Activated T-cell treated with anti-CD3 and anti-CD28 coated beads for 4 hours (primary cell): Measurements from ENCODE around the gene MS4A4A.
"Not testable (repeated sequence)": the region's sequence is repeated elsewhere in the genome, so short reads cannot be mapped to it uniquely, and the experiment has no call there.

Experiments used
- DNase-seq: peaks from one replicate; pipeline ENCODE4 v3.0.0-alpha.2; 2020

The MS4A4A gene

DNA sequence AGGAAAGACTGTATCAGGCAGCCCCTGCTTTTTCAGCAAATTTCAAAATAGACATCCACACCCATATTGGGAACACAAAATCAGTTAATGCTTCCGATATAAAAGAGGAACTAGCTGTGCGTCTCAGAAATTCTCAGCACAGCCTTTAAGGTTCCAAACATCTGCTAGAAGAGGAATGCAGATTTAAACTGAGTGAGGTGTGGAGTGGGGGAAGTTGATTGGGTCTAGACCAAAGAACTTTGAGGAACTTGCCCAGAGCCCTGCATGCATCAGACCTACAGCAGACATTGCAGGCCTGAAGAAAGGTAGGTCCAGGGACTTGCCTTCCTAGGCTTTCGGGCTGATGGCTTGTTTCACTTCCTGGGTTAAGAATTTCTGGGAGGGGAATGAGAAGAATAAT is at the start of gene MS4A4A:
TSS of gene MS4A4A (plus strand) at position 255 of the 400 bp plus-strand sequence. CDS start at position 265, 10 bp downstream.
- DNase-seq, result no peak

DNA sequence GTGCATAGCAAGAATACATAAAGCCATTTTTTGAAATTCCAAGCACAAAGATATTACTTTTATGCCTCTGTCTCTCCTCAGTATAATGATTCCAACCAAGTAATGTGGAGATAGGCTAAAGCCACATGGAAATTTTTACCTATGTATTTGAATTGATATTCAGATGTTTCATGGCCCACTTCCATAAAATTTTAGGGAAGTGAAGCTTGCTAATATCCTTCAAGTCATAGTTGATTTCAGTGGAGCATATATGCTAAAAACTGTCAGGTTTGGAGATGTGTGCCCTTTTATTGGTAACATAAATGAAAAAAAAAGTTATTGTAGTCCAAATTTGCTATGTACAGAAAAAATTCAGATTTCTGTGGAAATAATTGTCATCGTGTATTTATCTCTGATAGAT is 49.8 kb upstream of the MS4A4A start:
- no peak for DNase-seq

DNA sequence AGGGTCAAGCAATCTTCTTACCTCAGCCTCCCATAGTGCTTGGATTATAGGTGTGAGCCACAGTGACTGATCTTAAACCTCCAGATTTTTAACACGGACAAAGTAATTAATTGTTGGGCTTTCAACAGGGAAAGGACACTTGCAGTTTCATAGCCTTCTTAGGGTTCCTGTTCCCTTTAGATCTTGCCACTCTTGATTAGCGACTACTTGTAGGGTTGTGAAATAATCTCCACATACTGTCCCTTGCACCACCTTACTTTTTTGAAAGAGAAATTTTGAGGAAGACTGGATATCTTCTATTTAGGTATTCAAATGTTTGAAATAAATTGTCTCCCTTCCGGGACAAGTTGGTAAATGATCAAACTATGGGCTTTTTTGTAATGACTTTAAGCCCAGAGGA is 45.1 kb upstream of the MS4A4A start:
- DNase-seq, result no peak

DNA sequence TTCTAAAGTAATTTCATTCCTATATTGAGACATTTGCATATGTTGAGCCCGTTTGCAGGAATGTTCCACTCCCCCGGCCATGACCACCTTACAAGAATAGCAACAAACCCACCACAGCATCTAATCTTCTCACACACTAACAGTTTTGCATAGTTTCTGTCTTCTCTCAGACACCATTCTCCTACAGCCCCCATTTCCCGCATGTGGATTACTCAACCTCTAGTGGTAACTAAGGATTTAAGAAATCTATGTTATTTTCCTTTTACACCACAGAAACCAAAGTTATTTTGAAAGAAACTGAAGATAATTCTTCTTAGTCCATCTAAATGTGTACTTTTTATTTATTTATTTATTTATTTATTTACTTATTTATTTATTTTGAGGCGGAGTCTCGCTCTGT is 39.8 kb upstream of the MS4A4A start:
- no peak for DNase-seq

DNA sequence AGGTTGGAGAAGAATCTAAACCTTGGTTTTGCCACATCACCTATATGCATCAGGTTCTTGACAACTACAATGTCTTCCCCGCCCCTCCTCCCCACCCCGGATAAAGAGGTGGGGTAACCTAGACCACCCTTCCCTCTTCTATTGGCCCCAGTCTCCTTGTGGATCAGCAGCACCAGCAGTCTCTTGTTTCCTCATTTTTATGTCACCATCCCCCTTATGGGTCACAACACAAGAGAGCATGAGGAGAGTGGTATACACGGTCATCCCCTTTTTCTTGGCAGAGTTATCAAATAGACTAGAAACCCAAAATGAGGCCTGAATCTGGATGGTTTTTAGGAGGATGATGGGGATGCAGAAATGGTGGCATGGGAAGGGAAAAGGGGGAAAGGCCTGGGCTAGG is 38.7 kb upstream of the MS4A4A start:
- DNase-seq, result no peak

DNA sequence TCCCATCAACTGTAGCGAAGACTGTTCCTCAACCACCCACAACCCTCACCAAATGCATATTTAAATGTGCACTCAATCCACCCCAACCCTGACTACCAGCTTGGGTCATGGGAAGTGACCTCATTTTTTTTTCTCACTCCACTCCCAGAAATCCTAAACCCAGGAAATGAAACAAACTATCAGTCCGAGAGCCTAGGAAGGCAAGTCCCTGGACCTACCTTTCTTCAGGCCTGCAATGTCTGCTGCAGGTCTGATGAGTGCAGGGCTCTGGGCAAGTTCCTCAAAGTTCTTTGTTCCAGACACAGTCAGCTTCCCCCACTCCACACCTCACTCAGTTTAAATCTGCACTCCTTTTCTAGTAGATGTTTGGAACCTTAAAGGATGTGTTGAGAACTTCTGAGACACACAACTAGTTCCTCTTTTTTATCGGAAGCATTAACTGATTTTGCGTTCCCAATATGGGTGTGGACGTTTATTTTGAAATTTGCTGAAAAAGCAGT is 37.7 kb upstream of the MS4A4A start, which contains the start of gene MS4A4E:
TSS of gene MS4A4E (minus strand) at position 398 of the 500 bp plus-strand sequence. CDS start 13,082 bp downstream, outside the sequence.
- DNase-seq, result no peak

DNA sequence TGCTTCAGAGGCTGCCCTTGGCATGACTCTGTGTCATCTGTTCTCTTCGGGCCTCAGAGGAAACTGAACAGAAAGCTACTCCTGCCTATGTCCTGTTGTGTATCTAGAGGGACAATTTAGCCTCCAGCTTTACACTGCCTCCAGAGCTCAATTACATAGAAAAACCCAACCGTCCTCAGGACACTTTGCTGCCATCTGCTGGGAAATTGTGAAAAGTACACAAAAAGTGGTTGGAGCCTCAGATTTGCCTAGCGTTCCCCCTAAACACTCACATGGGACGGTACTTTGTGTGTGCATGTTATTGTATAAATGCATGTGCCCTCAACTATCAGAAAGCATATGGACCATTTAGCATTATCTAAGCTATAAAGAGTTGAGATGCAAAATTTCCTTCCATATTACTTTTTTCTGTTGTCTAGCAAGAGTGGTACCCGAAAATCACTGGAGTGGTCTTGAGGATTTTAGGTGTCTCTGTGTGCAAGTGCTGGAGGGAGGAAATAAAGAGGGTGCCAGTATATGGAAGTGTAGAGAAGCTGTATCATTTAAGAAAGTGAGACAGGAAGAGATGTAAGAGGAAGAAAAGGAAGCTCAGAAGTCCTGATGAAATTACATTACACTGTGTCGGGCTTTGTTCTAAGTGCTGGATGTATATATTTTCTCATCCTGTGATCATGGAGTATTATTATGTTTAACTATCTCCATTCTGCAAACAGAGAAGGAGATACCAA is 28.8 kb upstream of the MS4A4A start:
- no peak for DNase-seq

DNA sequence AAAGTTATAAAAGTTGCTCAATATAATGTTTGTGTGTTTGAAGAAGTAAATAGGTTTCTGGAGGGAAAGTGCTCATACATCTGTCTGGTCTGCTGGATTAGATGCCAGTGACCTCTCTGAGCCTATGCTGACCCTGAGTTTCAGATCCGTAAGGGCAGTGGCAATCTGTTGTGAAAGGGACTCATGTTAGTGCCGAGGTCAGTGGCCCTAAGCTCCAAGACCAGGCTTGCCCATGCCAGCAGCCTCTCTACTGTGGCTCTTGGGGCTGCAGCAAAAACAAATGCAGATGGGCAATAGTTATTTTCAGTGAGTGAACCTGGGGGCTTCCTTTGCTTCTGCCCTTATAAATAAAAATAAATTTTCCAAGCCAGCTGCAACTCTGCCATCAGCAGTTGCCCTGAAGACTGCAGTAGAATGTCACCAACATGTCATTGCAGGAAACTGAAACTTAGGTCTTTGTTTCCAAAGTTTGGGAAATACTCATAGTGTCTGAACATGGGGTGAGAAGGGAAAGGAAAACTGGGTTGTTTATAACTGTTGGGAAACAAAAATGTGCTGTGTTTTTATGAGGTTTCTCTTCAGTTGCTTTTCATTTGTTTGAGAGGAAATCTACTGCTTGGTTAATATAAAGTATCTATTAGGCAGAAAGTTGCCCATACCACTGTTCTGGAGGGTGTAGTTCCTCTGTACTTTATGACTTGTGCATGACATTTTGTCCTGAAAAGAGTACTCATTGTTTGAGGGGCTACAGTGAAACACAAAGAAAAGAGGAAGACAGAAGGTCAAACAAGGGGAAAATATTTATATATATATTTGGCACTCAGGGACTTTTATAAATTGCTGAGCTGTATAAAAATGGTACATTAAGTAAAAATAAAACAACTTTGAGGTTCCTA is 28.0 kb upstream of the MS4A4A start:
- DNase-seq, result no peak

DNA sequence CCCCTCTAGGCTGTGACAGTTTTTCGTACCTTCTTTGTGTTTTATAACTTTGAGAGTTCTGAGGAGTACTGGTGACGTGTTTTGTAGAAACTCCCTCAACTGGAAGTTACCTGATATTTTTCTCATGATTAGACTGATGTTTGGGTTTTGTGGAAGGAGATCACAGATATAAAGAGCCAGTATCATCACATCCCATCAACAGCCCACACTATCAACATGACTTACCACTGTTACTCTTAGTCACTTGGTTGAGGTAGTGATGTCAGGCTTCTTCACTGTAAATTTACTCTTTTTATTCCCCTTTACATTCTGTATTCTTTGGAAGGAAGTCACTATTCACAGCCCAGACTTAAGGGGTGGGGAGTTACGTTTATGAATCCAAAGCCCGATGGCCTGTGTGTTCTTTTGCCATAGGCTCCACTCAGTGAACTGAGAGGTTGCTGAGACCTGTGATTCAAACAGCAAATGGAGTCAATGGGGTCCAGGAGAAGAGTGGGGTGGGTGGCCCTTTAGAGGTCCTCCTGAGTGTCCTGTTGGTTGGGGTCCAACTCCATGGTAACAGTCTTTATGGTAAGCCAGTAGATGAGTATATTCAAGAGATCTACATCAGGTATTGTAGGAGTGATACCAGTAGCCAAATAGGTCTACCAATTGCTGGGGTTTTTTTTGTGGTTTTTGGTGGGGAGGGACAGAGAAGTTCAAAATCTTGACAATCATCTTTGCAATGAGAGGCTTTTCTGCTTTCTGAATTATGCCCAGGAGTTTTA is 22.3 kb upstream of the MS4A4A start:
- DNase-seq, result no peak

DNA sequence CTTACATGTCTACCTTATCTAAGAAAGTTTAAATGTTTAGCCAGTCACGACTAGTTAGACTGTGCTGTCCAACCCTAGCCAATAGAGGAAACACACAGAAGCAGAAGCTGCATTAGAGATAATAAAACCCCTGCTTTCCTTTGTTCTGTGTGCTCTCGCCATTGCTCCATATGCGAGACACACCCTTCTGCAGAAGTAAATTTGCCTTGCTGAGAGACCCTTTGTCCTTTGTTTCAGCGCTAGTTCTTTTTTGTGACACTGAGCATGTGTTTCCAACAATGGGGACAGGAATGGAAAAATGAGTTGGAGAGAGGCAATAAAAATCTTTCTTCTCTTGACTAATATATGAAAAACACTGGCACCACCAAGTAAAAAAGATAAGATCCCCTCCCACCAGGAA is 19.5 kb upstream of the MS4A4A start:
- no peak for DNase-seq

DNA sequence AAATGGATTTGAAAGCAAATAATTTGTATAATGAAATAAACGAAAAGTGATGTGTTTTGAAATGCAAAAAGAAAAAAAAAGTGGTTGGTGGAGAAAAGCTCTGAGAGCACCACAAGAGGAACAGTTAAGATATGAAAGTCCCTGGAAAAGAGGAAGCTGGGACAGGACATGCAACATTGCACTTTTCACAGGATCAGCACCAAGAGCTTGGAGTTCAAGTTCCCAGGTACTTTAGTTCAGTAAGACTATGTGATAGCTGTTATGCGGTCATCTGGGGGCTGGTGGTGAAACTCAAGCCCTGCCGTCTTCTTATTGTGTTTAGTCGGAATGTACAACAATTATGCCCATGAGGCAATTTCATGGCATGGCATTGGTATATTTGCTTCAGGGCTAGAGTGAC is 17.1 kb upstream of the MS4A4A start:
- DNase-seq, result no peak

DNA sequence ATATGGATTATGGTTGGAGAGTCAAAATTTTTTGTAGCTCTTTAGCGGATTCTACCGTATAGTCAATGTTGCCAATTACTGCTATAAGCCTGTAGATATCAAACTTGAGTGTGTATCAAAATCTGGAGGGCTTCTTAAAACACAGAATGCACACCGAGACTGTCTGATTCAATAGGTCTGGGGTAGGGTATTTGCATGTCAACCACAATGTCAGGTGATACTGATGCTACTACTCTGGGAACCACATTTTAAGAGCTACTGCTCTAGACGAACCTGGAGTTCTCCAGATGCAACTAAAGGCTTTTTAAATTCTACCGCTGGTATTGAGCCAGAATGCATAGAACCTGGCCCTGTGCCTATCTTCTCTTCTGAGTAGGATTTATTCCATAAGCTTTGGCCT is 15.8 kb upstream of the MS4A4A start:
- no peak for DNase-seq

DNA sequence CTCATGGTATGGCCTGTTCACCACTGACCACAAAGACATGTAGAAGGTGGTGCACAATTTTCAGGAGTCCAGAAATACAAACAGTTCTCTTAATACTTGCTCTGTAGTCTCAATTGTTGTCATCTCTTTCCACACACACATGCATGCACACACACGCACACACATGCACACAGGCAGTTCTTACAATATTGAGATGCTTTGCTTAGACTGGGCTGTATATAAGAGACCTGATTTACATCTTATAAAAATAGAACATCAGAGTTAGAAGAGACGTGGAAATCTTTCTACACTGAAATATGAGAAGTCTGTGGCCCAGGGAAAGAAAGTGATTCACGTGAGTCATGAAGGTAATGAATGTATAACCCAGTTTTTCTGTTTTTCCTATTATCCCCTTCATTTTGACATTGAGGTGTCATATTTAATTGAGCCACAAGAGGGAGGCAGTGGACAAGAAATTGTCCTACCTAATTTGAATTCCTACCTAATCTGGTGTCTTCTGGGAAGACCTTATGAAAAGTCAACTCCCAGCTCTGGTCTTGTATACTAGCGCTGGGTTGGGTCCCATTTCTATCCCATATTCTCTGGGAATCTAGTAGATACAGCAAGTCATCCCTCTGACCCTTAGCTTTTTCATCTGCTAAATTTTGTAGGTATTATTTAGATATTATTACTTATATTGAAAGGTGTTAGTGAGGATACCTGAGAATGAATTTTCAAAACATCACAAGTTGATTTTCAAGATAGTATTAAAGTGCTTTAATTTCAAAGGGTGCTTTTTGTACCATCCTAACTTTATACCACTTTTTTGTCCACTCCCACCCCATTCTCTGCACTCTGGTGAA is 14.9 kb upstream of the MS4A4A start:
- DNase-seq, result no peak

DNA sequence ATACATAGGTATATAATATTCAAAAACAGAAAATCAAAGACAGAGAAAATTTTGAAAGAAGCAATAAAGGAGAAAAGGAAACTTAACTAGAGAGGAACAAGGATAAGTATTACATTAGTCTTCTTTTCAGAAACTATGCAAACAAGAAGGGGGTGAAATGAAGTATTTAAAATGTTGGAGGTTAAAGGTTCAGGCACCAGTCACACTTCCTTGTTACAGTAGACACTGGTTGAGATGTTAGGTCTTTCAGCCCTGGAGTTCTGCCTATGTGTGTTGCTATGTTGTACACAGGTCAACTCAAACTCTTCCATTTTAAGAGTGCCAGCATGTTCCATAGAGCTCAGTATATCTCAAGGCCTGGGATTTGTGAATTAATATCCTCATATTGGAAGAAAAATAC is 6.0 kb upstream of the MS4A4A start:
- no peak for DNase-seq

DNA sequence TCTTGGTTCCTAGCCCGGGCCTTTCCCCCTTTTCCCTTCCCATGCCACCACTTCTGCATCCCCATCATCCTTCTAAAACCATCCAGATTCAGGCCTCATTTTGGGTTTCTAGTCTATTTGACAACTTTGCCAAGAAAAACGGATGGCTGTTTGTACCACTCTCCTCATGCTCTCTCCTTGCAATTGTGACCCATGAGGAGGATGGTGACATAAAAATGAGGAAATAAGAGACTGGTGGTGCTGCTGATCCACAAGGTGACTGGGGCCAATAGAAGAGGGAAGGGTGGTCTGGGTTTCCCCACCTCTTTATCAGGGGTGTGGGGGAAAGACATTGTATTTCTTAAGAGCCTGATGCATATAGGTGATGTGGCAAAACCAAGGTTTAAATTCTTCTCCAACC is 1.0 kb downstream of the MS4A4A start:
- DNase-seq, result no peak

DNA sequence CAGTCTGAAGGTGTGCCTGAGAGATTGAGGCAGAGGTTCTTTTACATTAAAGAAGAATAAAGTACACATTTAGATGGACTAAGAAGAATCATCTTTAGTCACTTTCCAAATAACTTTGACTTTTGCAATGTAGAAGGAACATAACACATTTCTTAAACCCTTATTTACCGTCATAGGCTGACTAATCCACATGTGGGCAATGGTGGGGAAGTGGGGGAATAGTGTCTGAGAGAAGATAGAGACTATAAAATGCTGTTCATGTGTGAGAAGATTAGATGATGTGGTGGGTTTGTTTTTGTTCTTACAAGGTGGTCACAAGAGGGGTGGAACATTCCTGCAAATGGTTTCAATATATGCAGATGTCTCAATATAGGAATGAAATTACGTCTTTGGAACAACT is 1.8 kb downstream of the MS4A4A start:
- DNase-seq, result no peak

DNA sequence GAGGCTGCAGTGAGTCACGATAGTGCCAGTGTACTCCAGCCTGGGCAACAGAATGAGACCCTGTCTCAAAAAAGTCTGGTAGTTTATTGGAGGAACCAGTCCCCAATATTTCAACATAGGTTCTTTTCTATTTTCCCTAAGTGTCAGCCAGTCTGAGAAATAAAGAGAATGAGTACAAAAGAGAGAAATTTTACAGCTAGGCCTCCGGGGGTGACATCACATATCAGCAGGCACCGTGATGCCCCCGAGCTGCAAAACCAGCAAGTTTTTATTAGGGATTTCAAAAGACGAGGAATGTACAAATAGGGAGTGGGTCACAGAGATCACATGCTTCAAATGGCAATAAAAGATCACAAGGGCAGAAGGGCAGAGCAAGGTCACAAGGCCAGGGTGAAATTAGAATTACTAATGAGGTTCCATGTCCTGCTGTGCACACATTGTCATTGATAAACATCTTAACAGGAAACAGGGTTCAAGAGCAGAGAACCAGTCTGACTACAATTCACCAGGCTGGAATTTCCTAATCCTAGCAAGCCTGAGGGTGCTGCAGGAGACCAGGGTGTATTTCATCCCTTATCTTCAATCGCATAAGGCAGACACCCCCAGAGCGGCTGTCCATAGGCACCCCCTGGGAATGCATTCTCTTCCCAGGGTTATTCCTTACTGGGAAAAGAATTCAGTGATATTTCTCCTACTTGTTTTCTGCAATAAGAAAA is 5.1 kb downstream of the MS4A4A start:
- not testable (repeated sequence) for DNase-seq

DNA sequence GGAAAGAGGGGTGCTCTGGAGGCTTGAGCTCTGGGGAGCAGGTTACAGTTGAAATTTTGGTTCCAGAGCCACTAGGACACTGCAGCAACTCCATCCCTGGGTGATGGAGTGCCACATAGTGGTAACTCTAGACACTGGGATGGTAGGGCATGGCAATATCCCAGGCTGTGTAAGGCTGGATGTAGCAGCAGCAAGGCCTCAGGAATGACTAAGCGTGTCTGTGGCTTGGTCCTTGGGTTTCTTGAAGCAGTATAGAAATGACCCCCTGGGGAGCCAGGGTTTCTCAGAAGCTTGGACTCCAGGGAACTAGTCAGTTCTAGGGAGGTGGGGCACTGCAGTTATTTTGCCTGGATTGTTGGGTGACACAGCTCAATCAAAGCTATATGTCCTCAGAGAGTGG is 8.1 kb downstream of the MS4A4A start:
- DNase-seq, result no peak

DNA sequence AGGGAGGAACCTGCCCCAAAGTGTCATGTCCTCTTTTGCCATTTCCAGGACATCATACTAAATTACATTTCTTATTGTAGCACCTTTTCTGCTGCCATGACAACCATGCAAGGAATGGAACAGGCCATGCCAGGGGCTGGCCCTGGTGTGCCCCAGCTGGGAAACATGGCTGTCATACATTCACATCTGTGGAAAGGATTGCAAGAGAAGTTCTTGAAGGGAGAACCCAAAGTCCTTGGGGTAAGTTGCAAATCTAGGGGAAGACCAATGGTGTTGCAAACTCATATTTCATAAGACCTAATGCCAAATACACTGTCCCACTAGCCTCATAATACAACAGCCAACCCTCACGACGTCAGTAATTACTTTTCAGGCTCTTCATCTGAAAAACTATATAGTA is 11.7 kb downstream of the MS4A4A start:
- no peak for DNase-seq

DNA sequence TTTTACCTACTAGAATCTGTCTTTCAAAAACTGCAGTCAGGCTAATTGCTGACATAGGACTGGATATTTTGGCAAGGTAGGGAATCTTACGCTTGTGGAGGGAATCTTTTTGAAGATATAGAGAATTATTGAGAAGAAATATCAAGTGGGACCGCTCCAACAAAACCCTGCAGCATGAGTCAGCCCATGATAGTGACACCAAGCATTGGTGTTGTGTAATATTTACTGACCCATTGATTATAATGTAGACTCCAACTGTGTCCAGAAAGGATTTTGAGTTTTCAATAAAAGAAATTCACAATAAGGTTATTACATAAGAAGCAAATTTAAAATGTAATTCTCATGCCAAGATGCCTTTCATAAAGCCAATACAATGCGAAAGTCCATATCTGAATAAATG is 20.7 kb downstream of the MS4A4A start:
- DNase-seq, result no peak

DNA sequence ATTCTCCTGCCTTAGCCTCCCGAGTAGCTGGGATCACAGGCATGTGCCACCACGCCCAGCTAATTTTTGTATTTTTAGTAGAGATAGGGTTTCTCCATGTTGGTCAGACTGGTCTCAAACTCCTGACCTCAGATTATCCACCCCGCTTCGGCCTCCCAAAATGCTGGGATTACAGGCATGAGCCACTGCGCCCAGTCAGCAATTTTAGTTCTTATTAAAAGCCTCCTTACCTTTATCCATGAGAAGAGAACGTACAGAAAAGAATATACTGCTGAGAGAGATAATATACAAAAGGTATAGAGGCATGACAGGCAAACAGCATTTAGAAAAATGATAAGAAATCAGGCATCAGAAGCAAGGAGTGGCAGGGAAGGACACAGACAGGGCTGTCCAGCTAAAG is 21.4 kb downstream of the MS4A4A start:
- not testable (repeated sequence) for DNase-seq

DNA sequence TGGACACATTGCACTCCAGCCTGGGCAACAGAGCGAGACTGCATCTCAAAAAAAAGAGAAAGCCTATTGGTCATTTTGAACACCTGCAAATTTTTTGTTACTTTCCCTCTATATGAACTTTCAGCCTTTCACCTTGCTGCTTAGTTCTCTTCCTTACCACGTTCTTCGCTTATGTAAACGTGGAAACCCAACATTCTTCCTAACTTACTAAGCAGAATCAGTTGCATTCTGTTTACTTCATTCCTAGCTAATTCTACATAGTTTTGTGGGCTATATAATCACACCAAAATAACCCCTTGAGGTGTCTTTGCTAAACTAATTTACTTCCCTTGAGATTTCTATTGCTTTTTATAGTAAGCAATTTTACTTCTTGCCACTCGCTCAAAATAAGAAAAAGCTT is 23.2 kb downstream of the MS4A4A start:
- DNase-seq, result no peak
